IPS DF 4.7 (cell line): ENCODE measurements around the gene SLC25A22.

Experiments used
- DNase-seq: peaks from one replicate; pipeline ENCODE4 v3.0.0-alpha.2; 2013; ENCODE audit warnings: low spot score; ENCODE audit errors: extremely low read depth

Gene SLC25A22

GRCh38 chr11:798093-798713, at the start of gene SLC25A22:
Gene SLC25A22, minus strand, starts transcription at chr11:798281. Its CDS starts 3,275 bp downstream, at chr11:795006.
- no peak for DNase-seq

- DNase-seq = no peak
Observed at GRCh38 chr11:847876-848275, 49.8 kb upstream of the SLC25A22 start.

GRCh38 chr11:846496-847098, 48.5 kb upstream of the SLC25A22 start:
- no peak for DNase-seq

- DNase-seq = no peak
Observed at GRCh38 chr11:845872-846495, 47.9 kb upstream of the SLC25A22 start.

- no peak for DNase-seq
Observed at GRCh38 chr11:844693-845644, 46.9 kb upstream of the SLC25A22 start.

GRCh38 chr11:843818-844692, 46.0 kb upstream of the SLC25A22 start:
- DNase-seq = no peak

- DNase-seq = no peak
Observed at GRCh38 chr11:843086-843734, 45.1 kb upstream of the SLC25A22 start.

GRCh38 chr11:842370-843002, 44.4 kb upstream of the SLC25A22 start, which contains the start of the genes POLR2L and TSPAN4:
Gene POLR2L, minus strand, starts transcription at chr11:842529. Its CDS starts 21 bp downstream, at chr11:842508.
Gene TSPAN4, plus strand, starts transcription at chr11:842852. Its CDS starts 7,453 bp downstream, at chr11:850305.
- no peak for DNase-seq

- DNase-seq = no peak
Observed at GRCh38 chr11:841981-842369, 43.9 kb upstream of the SLC25A22 start.

- DNase-seq = no peak
Observed at GRCh38 chr11:839875-840617, 42.0 kb upstream of the SLC25A22 start.

- no peak for DNase-seq
Observed at GRCh38 chr11:839280-839623, 41.2 kb upstream of the SLC25A22 start.

- DNase-seq = no peak
Observed at GRCh38 chr11:838441-839279, 40.6 kb upstream of the SLC25A22 start.

- no peak for DNase-seq
Observed at GRCh38 chr11:837990-838307, 39.9 kb upstream of the SLC25A22 start.

GRCh38 chr11:837189-837989, 39.3 kb upstream of the SLC25A22 start:
- no peak for DNase-seq

GRCh38 chr11:836700-837099, 38.6 kb upstream of the SLC25A22 start:
- DNase-seq = no peak

- no peak for DNase-seq
Observed at GRCh38 chr11:836274-836673, 38.2 kb upstream of the SLC25A22 start.
